GM12878 (cell line): Measurements from ENCODE around the gene INHBB. TPM values are rescaled to one million over a fixed set of nuclear protein-coding genes. Genes with fewer than 3 reads are reported as not detected.

Experiments
- ATAC-seq: fragments of 200-7000 bp; cut with Tn5 transposase; 3 replicates; pipeline ENCODE4 v1.9.1; 2020; ENCODE audit warnings: mild to moderate bottlenecking, moderate library complexity
- BruUV-seq: library from RNA; stranded (reverse); fragments of 400-500 nt; replicated peaks from 2 replicates; lab custom pipeline; 2021; lab: Mats Ljungman, UMichigan
- CTCF ChIA-PET: fragments of 300-600 bp; sonication (Branson Sonifier 250); formaldehyde crosslinking; extraction: SDS; loops from one replicate; lab custom pipeline; 2021; ENCODE audit warnings: inconsistent platforms; lab: Yijun Ruan, JAX
- POLR2A ChIA-PET: fragments of 350-600 bp; formaldehyde crosslinking; extraction: SDS; loops from one replicate; lab custom pipeline; 2021; ENCODE audit warnings: inconsistent platforms; lab: Charles Lee
- RAD21 ChIA-PET: fragments of 300-600 bp; sonication (Branson Sonifier 250); formaldehyde crosslinking; loops from one replicate; lab custom pipeline; 2023; ENCODE audit warnings: antibody characterized with exemption; ENCODE audit not compliant: unreplicated experiment; lab: Charles Lee
- SMC1A ChIA-PET: fragments of 300-600 bp; sonication (Branson Sonifier 250); formaldehyde crosslinking; loops from one replicate; lab custom pipeline; 2023; ENCODE audit not compliant: unreplicated experiment, uncharacterized antibody; lab: Charles Lee
- DNase-seq: peaks from one replicate; pipeline ENCODE4 v3.0.0-alpha.2; 2011; ENCODE audit warnings: low read depth, low spot score
- FAIRE-seq: peaks from 3 replicates; lab custom pipeline; 2011; peaks lifted over from hg19 to GRCh38; lab: Jason Lieb, UNC
- H2AFZ ChIP-seq: 2 replicates; pipeline ENCODE4 v1.6.0; 2011; ENCODE audit warnings: low read depth, low read length, control low read depth; ENCODE audit not compliant: control insufficient read depth
- H3K27ac ChIP-seq: 2 replicates; pipeline ENCODE4 v1.5.1; 2011; ENCODE audit warnings: control low read depth; ENCODE audit not compliant: control insufficient read depth, insufficient read depth
- H3K27me3 ChIP-seq, 2 experiments: replicated peaks in 1 of 2; 2 replicates each; pipeline versions ENCODE4 v1.6.0 to v1.6.1; 2011; ENCODE audit warnings: low read length in 1 of 2; ENCODE audit not compliant: control insufficient read depth in 2 of 2, insufficient read depth in 2 of 2
- H3K36me3 ChIP-seq, 2 experiments: 2 replicates each; pipeline ENCODE4 v1.5.1; 2011; ENCODE audit warnings: low read length in 1 of 2; ENCODE audit not compliant: control insufficient read depth in 2 of 2, insufficient read depth in 2 of 2
- H3K4me1 ChIP-seq: 2 replicates; pipeline ENCODE4 v1.6.1; 2011; ENCODE audit warnings: mild to moderate bottlenecking, low read length, moderate library complexity, mixed read lengths; ENCODE audit not compliant: control insufficient read depth, insufficient read depth
- H3K4me2 ChIP-seq: 2 replicates; pipeline ENCODE4 v1.6.0; 2011; ENCODE audit warnings: control low read depth; ENCODE audit not compliant: control insufficient read depth, insufficient read depth
- H3K4me3 ChIP-seq: fragments of 200-600 bp; sonication (generic); 2 replicates; pipeline ENCODE4 v1.5.1; 2016
- H3K79me2 ChIP-seq: 2 replicates; pipeline ENCODE4 v1.6.0; 2011; ENCODE audit warnings: low read length; ENCODE audit not compliant: control insufficient read depth, insufficient read depth
- H3K9ac ChIP-seq: 2 replicates; pipeline ENCODE4 v1.8.0; 2011; ENCODE audit warnings: low read length, control low read depth, mixed read lengths; ENCODE audit not compliant: control insufficient read depth, insufficient read depth
- H3K9me3 ChIP-seq: replicated peaks from 3 replicates; pipeline ENCODE4 v1.5.1; 2011; ENCODE audit warnings: mild to moderate bottlenecking, low read length; ENCODE audit not compliant: control insufficient read depth, insufficient read depth
- H4K20me1 ChIP-seq: 2 replicates; pipeline ENCODE4 v1.6.0; 2011; ENCODE audit not compliant: control insufficient read depth, insufficient read depth
- BHLHE40 ChIP-seq, 2 experiments: fragments of 450-650 bp in 1 of 2; IDR thresholded peaks; 2 replicates each; pipeline ENCODE4 v1.6.1; 2011 to 2017; ENCODE audit warnings: low read depth in 2 of 2, borderline replicate concordance in 1 of 2, improper control_type of control experiment in 1 of 2, low read length in 1 of 2, mild to moderate bottlenecking in 1 of 2
- NKRF ChIP-seq: fragments of 450-650 bp; conservative IDR thresholded peaks from 2 replicates; pipeline ENCODE4 v1.6.1; 2017; ENCODE audit warnings: mild to moderate bottlenecking, moderate library complexity
- SP1 ChIP-seq: IDR thresholded peaks from one replicate; pipeline ENCODE4 v1.6.1; 2011; ENCODE audit warnings: low read depth, low read length
- ZZZ3 ChIP-seq: IDR thresholded peaks from 2 replicates; pipeline ENCODE4 v1.6.1; 2011; ENCODE audit warnings: low read depth; ENCODE audit not compliant: control insufficient read depth, insufficient read length
- WGBS: methylation state at CpG from one replicate; pipeline ENCODE4 v1.1.6; 2016; ENCODE audit warnings: low lambda C conversion rate; ENCODE audit not compliant: insufficient replicate concordance, insufficient coverage; ENCODE audit errors: missing lambda C conversion rate; 5-methylcytosine and 5-hydroxymethylcytosine counted together
- in situ Hi-C: fragments of 300-500 bp; cut with MboI; formaldehyde crosslinking; loops from 9 replicates; pipeline ENCODE4 v1.14.3; 2018; ENCODE audit warnings: mixed read lengths
- intact Hi-C: fragments of 100-400 bp; cut with micrococcal nuclease; formaldehyde crosslinking; loops from one replicate; pipeline ENCODE4 v1.14.2; 2022; ENCODE audit not compliant: unreplicated experiment
- polyA plus RNA-seq, 11 experiments: library from polyadenylated mRNA; depleted of rRNA in 4 of 11; unstranded in 6 of 11; stranded (reverse) in 5 of 11; fragments of >200 nt; fragmentation: Nextera tagmentation in 4 of 11; fragmentation: Illumina TruSeq in 1 of 11; extraction: Ambion mirVana in 4 of 11; extraction: Trizol in 1 of 11; gene quantifications; 1 replicate in 1 of 11; 2 replicates in 10 of 11; pipeline versions ENCODE4 v1.2.1 to v1.2.3, GENCODE V29; 2011 to 2016; ENCODE audit warnings: inconsistent platforms in 2 of 11, missing spikeins in 2 of 11, low read depth in 1 of 11
- total RNA-seq, 4 experiments: library from RNA; depleted of rRNA in 3 of 4; stranded (reverse); fragments of >200 nt in 3 of 4; fragmentation: Illumina TruSeq in 1 of 4; extraction: Trizol in 1 of 4; gene quantifications; 2 replicates each; pipeline versions ENCODE4 v1.2.1 to v1.2.3, GENCODE V29; 2013 to 2021
- TF ChIP-seq, protein P1 (sequence below): IDR thresholded peaks from 2 replicates; pipeline ENCODE4 v1.6.1; 2012; ENCODE audit warnings: low read length, inconsistent platforms

INHBB gene
- total and polyA plus RNA-seq, 10 of the 15 experiments (the other 5 are each of a cell fraction or from before 2014, with no cell fraction given), result 0.05 TPM; not detected in 9

- peaks cover 3 to 5% of the 10 kb centered on the region in 2 experiments; a peak in 3 of 4 replicates for H3K27me3 ChIP-seq
- 55% methylated on average over 9 of the region's 9 CpGs for WGBS
- BruUV-seq, result no TSS peak
- H4K20me1 ChIP-seq, result no peaks in the 10 kb centered on the region
- TF ChIP-seq BHLHE40 (IDR thresholded peaks at IDR 0.05; ENCODE audit: borderline replicate concordance in 1 of 2, low read depth in 2 of 2, low read length in 1 of 2) (no peak), SP1 (no peak), ZZZ3 (no peak), NKRF (no peak)
- TF ChIP-seq, protein P1, sequence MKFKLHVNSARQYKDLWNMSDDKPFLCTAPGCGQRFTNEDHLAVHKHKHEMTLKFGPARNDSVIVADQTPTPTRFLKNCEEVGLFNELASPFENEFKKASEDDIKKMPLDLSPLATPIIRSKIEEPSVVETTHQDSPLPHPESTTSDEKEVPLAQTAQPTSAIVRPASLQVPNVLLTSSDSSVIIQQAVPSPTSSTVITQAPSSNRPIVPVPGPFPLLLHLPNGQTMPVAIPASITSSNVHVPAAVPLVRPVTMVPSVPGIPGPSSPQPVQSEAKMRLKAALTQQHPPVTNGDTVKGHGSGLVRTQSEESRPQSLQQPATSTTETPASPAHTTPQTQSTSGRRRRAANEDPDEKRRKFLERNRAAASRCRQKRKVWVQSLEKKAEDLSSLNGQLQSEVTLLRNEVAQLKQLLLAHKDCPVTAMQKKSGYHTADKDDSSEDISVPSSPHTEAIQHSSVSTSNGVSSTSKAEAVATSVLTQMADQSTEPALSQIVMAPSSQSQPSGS, result no peak
- TF ChIP-seq, all 136 proteins: peak for 0
- no peaks in the 10 kb centered on the region; the same call in 1 of the 2 replicates for H3K4me1 ChIP-seq
- ATAC-seq (no peak), DNase-seq (no peak), FAIRE-seq (no peak)
- H3K9me3 ChIP-seq, result no peaks in the 10 kb centered on the region
- ChIA-PET SMC1A (interaction anchor here (0.5 to 2.0 kb wide), 2 partner anchors 11 to 17 kb away, joined by 5 read pairs; no protein-coding TSS in a partner anchor), POLR2A (interaction anchor here (1.2 kb wide), 1 partner anchor 12 kb away, joined by 8 read pairs; no protein-coding TSS in a partner anchor), CTCF (interaction anchor here (0.7 to 1.5 kb wide), 4 partner anchors 13 to 613 kb away, joined by 3 to 5 read pairs (median 4); no protein-coding TSS in a partner anchor), RAD21 (no interaction called here)
- intact Hi-C loops, result no loop called here
- no peak overlapping the region for H2AFZ ChIP-seq
- H3K36me3 ChIP-seq, result no peaks in the 10 kb centered on the region
- no peak overlapping the region for H3K4me3 ChIP-seq
- H3K27ac ChIP-seq, result no peak overlapping the region
- no peak overlapping the region for H3K4me2 ChIP-seq
- in situ Hi-C loops, result no loop called here
- no peak overlapping the region for H3K9ac ChIP-seq
- H3K79me2 ChIP-seq, result no peaks in the 10 kb centered on the region
These were observed 19.9 kb upstream of the INHBB start for GRCh38 chr2:120326066-120326465.
